Measurements from ENCODE around the gene MATK. TPM values are rescaled to one million over a fixed set of nuclear protein-coding genes. Genes with fewer than 3 reads are reported as not detected.

Gene MATK
- total and polyA plus RNA-seq, 7 donors = 0.16 to 0.68 (median 0.32) TPM

- H3K36me3 ChIP-seq (ENCODE audit: insufficient read depth in 1 of 2, low read depth in 1 of 2) = no peaks in the 10 kb centered on the region
- DNase-seq = no peak
- WGBS, 3 donors = 90 to 93% (median 92%) methylated on average over 2 of the region's 2 CpGs
- no peak overlapping the region for H3K4me3 ChIP-seq
- H3K27me3 ChIP-seq (ENCODE audit: insufficient read depth in 3 of 3, low read length in 2 of 3) = peaks cover 0 to 23% (median 1%) of the 10 kb centered on the region in 3 donors
- intact Hi-C loops (cut with DNase I) = no loop called here
- no peak overlapping the region for H3K27ac ChIP-seq
- no peaks in the 10 kb centered on the region for H3K9me3 ChIP-seq
- no peak for TF ChIP-seq CTCF (IDR thresholded peaks at IDR 0.05)
- ATAC-seq = no peak
- H3K4me1 ChIP-seq = no peaks in the 10 kb centered on the region
Measured at GRCh38 chr19:3796358-3796757, 10.2 kb upstream of the MATK start.

GRCh38 chr19:3793799-3794198 lies 7.6 kb upstream of the MATK start:
- intact Hi-C loops (cut with DNase I) = no loop called here

GRCh38 chr19:3792114-3792513 lies 5.9 kb upstream of the MATK start:
- WGBS, 3 donors = 65 to 86% (median 72%) methylated on average over 3 of the region's 3 CpGs

More at GRCh38 chr19:3793799-3794198, 7.6 kb upstream of the MATK start:
- Histone ChIP-seq H3K27me3 (ENCODE audit: insufficient read depth in 3 of 3, low read length in 2 of 3) (peaks cover 0 to 10% (median 4%) of the 10 kb centered on the region in 3 donors), H3K36me3 (ENCODE audit: insufficient read depth in 1 of 2, low read depth in 1 of 2) (no peaks in the 10 kb centered on the region), H3K4me3 (no peak overlapping the region), H3K9me3 (no peaks in the 10 kb centered on the region), H3K27ac (no peak overlapping the region), H3K4me1 (no peaks in the 10 kb centered on the region)
- TF ChIP-seq CTCF (IDR thresholded peaks at IDR 0.05) = no peak
- ATAC-seq = no peak
- DNase-seq = no peak
- 86 to 98% (median 89%) methylated on average over 3 of the region's 3 CpGs for WGBS, 3 donors

GRCh38 chr19:3790941-3791340 lies 4.8 kb upstream of the MATK start:
- DNase-seq = no peak

More at GRCh38 chr19:3792114-3792513, 5.9 kb upstream of the MATK start:
- DNase-seq (no peak), ATAC-seq (no peak)
- Histone ChIP-seq H3K9me3 (no peaks in the 10 kb centered on the region), H3K27ac (no peak overlapping the region), H3K27me3 (ENCODE audit: insufficient read depth in 3 of 3, low read length in 2 of 3) (peaks cover 0 to 17% (median 6%) of the 10 kb centered on the region in 3 donors), H3K4me3 (no peak overlapping the region), H3K4me1 (no peaks in the 10 kb centered on the region), H3K36me3 (ENCODE audit: insufficient read depth in 1 of 2, low read depth in 1 of 2) (no peaks in the 10 kb centered on the region)
- TF ChIP-seq CTCF (IDR thresholded peaks at IDR 0.05) = no peak
- intact Hi-C loops (cut with DNase I) = no loop called here

More at GRCh38 chr19:3790941-3791340, 4.8 kb upstream of the MATK start:
- Histone ChIP-seq H3K36me3 (ENCODE audit: insufficient read depth in 1 of 2, low read depth in 1 of 2) (no peaks in the 10 kb centered on the region), H3K27me3 (ENCODE audit: insufficient read depth in 3 of 3, low read length in 2 of 3) (peaks cover 0 to 27% (median 6%) of the 10 kb centered on the region in 3 donors), H3K9me3 (no peaks in the 10 kb centered on the region), H3K4me3 (no peak overlapping the region), H3K27ac (no peak overlapping the region), H3K4me1 (no peaks in the 10 kb centered on the region)
- intact Hi-C loops (cut with DNase I) = no loop called here
- no peak for ATAC-seq
- TF ChIP-seq CTCF (IDR thresholded peaks at IDR 0.05) = no peak
- WGBS, 3 donors = 64 to 73% (median 68%) methylated on average over 7 of the region's 7 CpGs
